Neural cell (in vitro differentiated cells): Measurements from ENCODE around the gene MYOG.

Experiments
- EP300 ChIP-seq: fragments of 450-650 bp; conservative IDR thresholded peaks from 2 replicates; pipeline ENCODE4 v1.6.1; 2014; ENCODE audit warnings: antibody characterized with exemption, mild to moderate bottlenecking, moderate library complexity; ENCODE audit not compliant: poor library complexity, severe bottlenecking
- EZH2 ChIP-seq: fragments of 200-600, 300-800 bp; shearing (Covaris generic), sonication (generic); IDR thresholded peaks from 2 replicates; pipeline ENCODE4 v1.6.1; 2014; ENCODE audit warnings: antibody characterized with exemption, low read length, borderline replicate concordance, mild to moderate bottlenecking; ENCODE audit not compliant: insufficient read depth, poor library complexity, severe bottlenecking
- MXI1 ChIP-seq: fragments of 450-650 bp; conservative IDR thresholded peaks from 2 replicates; pipeline ENCODE4 v1.6.1; 2014; ENCODE audit warnings: antibody characterized with exemption, mild to moderate bottlenecking; ENCODE audit not compliant: poor library complexity, severe bottlenecking
- POLR2AphosphoS5 ChIP-seq: IDR thresholded peaks from 2 replicates; pipeline ENCODE4 v1.6.1; 2012
- RAD21 ChIP-seq: fragments of 450-650 bp; conservative IDR thresholded peaks from 2 replicates; pipeline ENCODE4 v1.6.1; 2014; ENCODE audit warnings: antibody characterized with exemption, mild to moderate bottlenecking, moderate library complexity
- SMC3 ChIP-seq: fragments of 450-650 bp; conservative IDR thresholded peaks from 2 replicates; pipeline ENCODE4 v1.6.1; 2014; ENCODE audit warnings: antibody characterized with exemption, mild to moderate bottlenecking, moderate library complexity; ENCODE audit not compliant: poor library complexity
- TF ChIP-seq, protein P1 (sequence below): fragments of 450-650 bp; IDR thresholded peaks from 2 replicates; pipeline ENCODE4 v1.5.1; 2014; ENCODE audit warnings: antibody characterized with exemption, mild to moderate bottlenecking, moderate library complexity; ENCODE audit not compliant: poor library complexity, severe bottlenecking
- TF ChIP-seq, protein P2 (sequence below): IDR thresholded peaks from 2 replicates; pipeline ENCODE4 v1.6.1; 2012; ENCODE audit warnings: borderline replicate concordance

DNA sequence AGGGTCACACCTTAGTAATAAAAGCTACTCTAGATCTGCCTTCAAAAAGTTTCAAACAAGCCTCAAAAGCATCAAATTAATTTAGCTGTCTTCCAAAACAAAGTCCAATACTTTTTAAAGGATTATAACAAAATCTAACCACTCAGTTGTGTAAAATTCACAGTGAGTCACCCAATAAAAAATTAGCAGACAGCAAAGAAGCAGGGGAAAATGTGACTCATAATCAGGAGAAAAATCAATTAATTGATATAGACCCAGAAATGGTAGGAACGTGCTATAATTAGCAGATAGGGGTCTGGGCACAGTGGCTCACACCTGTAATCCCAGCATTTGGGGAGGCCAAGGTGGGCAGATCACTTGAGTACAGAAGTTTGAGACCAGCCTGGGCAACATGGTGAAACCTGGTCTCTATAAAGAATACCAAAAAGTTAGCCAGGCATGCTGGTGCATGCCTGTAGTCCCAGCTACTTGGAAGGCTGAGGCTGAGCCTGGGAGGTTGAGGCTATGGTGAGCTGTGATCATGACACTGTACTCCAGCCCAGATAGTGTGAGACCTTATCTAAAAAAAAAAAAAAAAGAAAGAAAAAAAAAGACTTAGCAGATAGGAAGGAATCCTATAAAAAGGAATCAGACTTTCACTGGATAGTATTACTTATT lies 8.1 kb upstream of the MYOG start:
- TF ChIP-seq RAD21 (no peak), EP300 (no peak), SMC3 (no peak), EZH2 (no peak), POLR2AphosphoS5 (no peak), MXI1 (no peak)
- TF ChIP-seq, protein P1, sequence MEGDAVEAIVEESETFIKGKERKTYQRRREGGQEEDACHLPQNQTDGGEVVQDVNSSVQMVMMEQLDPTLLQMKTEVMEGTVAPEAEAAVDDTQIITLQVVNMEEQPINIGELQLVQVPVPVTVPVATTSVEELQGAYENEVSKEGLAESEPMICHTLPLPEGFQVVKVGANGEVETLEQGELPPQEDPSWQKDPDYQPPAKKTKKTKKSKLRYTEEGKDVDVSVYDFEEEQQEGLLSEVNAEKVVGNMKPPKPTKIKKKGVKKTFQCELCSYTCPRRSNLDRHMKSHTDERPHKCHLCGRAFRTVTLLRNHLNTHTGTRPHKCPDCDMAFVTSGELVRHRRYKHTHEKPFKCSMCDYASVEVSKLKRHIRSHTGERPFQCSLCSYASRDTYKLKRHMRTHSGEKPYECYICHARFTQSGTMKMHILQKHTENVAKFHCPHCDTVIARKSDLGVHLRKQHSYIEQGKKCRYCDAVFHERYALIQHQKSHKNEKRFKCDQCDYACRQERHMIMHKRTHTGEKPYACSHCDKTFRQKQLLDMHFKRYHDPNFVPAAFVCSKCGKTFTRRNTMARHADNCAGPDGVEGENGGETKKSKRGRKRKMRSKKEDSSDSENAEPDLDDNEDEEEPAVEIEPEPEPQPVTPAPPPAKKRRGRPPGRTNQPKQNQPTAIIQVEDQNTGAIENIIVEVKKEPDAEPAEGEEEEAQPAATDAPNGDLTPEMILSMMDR, result no peak
- TF ChIP-seq, protein P2, sequence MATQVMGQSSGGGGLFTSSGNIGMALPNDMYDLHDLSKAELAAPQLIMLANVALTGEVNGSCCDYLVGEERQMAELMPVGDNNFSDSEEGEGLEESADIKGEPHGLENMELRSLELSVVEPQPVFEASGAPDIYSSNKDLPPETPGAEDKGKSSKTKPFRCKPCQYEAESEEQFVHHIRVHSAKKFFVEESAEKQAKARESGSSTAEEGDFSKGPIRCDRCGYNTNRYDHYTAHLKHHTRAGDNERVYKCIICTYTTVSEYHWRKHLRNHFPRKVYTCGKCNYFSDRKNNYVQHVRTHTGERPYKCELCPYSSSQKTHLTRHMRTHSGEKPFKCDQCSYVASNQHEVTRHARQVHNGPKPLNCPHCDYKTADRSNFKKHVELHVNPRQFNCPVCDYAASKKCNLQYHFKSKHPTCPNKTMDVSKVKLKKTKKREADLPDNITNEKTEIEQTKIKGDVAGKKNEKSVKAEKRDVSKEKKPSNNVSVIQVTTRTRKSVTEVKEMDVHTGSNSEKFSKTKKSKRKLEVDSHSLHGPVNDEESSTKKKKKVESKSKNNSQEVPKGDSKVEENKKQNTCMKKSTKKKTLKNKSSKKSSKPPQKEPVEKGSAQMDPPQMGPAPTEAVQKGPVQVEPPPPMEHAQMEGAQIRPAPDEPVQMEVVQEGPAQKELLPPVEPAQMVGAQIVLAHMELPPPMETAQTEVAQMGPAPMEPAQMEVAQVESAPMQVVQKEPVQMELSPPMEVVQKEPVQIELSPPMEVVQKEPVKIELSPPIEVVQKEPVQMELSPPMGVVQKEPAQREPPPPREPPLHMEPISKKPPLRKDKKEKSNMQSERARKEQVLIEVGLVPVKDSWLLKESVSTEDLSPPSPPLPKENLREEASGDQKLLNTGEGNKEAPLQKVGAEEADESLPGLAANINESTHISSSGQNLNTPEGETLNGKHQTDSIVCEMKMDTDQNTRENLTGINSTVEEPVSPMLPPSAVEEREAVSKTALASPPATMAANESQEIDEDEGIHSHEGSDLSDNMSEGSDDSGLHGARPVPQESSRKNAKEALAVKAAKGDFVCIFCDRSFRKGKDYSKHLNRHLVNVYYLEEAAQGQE, result no peak
